Esophagus squamous epithelium (tissue), 4 donors: ENCODE results near the gene PTGDS.

ENCODE experiments used
- POLR2A ChIP-seq, 4 donors: fragments of 450-650 bp; IDR thresholded peaks; one replicate each; pipeline ENCODE4 v1.6.1; 2017; ENCODE audit warnings: antibody characterized with exemption in 4 of 4, mild to moderate bottlenecking in 4 of 4, moderate library complexity in 3 of 4
- TF ChIP-seq, protein P1 (sequence below), 6 experiments: fragments of 450-650 bp in 4 of 6; fragments of 200-600 bp in 2 of 6; sonication (generic) in 2 of 6; IDR thresholded peaks; one replicate each; pipeline ENCODE4 v1.5.1; 2016 to 2019; ENCODE audit warnings: antibody characterized with exemption in 6 of 6, mild to moderate bottlenecking in 4 of 6, moderate library complexity in 4 of 6

DNA sequence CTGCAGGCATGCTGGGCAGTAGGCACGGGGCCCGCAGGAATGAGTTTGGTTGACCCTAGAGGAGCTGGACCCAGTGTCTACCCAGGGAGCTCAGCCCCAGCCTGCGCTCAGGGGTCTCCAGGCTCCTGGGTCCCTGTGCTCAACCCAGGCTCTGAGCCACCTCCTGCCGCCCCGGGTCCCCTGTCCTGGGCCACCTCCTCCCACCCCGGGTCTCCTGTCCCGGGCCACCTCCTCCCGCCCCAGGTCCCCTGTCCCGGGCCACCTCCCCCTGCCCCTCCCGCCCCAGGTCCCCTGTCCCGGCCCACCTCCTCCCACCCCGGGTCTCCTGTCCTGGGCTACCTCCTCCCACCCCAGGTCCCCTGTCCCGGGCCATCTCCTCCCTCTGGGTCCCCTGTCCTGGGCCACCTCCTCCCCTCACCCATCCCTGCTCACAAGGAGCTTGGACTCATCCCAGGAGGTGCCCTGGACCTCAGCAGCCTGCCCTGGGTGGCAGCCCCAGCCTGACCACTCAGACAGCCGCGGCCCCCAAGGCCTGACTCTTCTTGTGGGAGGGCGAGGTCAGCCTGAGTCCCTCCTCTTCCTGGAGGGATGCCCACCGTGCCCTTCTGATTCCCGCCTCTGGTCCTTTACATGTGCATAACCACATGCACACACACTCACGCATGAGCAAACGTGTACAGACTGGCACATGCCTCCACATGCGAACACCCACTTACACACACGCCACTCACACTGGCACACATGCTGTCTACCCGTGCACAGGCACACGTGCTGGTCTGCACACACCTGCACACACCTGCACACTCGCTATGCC lies 22.8 kb upstream of the PTGDS start:
- TF ChIP-seq, protein P1, sequence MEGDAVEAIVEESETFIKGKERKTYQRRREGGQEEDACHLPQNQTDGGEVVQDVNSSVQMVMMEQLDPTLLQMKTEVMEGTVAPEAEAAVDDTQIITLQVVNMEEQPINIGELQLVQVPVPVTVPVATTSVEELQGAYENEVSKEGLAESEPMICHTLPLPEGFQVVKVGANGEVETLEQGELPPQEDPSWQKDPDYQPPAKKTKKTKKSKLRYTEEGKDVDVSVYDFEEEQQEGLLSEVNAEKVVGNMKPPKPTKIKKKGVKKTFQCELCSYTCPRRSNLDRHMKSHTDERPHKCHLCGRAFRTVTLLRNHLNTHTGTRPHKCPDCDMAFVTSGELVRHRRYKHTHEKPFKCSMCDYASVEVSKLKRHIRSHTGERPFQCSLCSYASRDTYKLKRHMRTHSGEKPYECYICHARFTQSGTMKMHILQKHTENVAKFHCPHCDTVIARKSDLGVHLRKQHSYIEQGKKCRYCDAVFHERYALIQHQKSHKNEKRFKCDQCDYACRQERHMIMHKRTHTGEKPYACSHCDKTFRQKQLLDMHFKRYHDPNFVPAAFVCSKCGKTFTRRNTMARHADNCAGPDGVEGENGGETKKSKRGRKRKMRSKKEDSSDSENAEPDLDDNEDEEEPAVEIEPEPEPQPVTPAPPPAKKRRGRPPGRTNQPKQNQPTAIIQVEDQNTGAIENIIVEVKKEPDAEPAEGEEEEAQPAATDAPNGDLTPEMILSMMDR (IDR thresholded peaks at IDR 0.05): no peak
- no peak for TF ChIP-seq POLR2A (IDR thresholded peaks at IDR 0.05)
